ENCODE measurements around the gene ATP8B1. TPM values are rescaled to one million over a fixed set of nuclear protein-coding genes. Genes with fewer than 3 reads are reported as not detected.

ATP8B1 gene
- total and polyA plus RNA-seq, 8 donors, result 14.4 to 189 (median 53.3) TPM

GRCh38 chr18:57691363-57691762 is 111.8 kb downstream of the ATP8B1 start:
- Histone ChIP-seq H3K4me3 (no peak overlapping the region), H3K4me1 (peaks cover 0 to 41% (median 10%) of the 10 kb centered on the region in 4 donors), H3K27ac (peak overlapping the region in 4 of 5 donors; percentile 25 to 81 (median 55)), H3K27me3 (no peaks in the 10 kb centered on the region), H3K9me3 (no peaks in the 10 kb centered on the region), H3K36me3 (peaks cover 21 to 71% (median 69%) of the 10 kb centered on the region in 4 donors)
- TF ChIP-seq POLR2AphosphoS5 (IDR thresholded peaks at IDR 0.05) (peak in 1 of 3 donors; percentile 19), EP300 (IDR thresholded peaks at IDR 0.05) (no peak)
- WGBS, 5 donors, result 20 to 59% (median 35%) methylated on average over 3 of the region's 3 CpGs
- intact Hi-C loops (cut with DNase I; ENCODE audit: low total_unique reads), result no loop called here
- DNase-seq, result no peak

DNA sequence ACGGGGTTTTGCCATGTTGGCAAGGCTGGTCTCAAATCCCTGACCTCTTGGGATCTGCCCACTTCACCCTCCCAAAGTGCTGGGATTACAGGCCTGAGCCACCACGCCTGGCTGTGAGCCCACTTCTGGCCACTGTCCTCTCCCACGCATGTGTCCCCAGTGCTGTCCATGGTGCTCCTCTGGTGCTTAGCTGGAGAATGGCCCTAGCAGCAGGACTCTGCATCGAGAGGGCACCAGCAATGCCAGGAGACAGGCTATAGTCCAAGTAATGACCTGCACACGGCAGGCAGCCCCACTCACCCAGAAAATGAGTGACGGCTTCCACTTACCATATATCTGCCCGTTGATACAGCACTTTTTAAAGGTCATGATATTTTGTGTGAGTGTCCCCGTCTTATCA is 115.1 kb downstream of the ATP8B1 start:
- H3K4me1 ChIP-seq, result peaks cover 4 to 46% (median 20%) of the 10 kb centered on the region in 4 donors
- H3K27ac ChIP-seq, result no peak overlapping the region
- intact Hi-C loops (cut with DNase I; ENCODE audit: low total_unique reads), result no loop called here
- peaks cover 22 to 83% (median 78%) of the 10 kb centered on the region in 4 donors for H3K36me3 ChIP-seq
- H3K4me3 ChIP-seq, result no peak overlapping the region
- H3K9me3 ChIP-seq, result no peaks in the 10 kb centered on the region
- no peak for DNase-seq
- H3K27me3 ChIP-seq, result no peaks in the 10 kb centered on the region
- TF ChIP-seq POLR2AphosphoS5 (IDR thresholded peaks at IDR 0.05) (no peak), CTCF (IDR thresholded peaks at IDR 0.05) (no peak), POLR2A (IDR thresholded peaks at IDR 0.05) (no peak)
- WGBS, 5 donors, result 82 to 92% (median 87%) methylated on average over 6 to 8 of the region's 8 CpGs

GRCh38 chr18:57683470-57683869 is 119.6 kb downstream of the ATP8B1 start:
- Histone ChIP-seq H3K9me3 (no peaks in the 10 kb centered on the region), H3K4me1 (peaks cover 4 to 22% (median 10%) of the 10 kb centered on the region in 4 donors), H3K27ac (peak overlapping the region in 2 of 5 donors; percentile 28 to 31), H3K27me3 (no peaks in the 10 kb centered on the region), H3K36me3 (peaks cover 21 to 86% (median 83%) of the 10 kb centered on the region in 4 donors), H3K4me3 (no peak overlapping the region)
- intact Hi-C loops (cut with DNase I; ENCODE audit: low total_unique reads), result no loop called here
- TF ChIP-seq EP300 (IDR thresholded peaks at IDR 0.05) (no peak), CTCF (IDR thresholded peaks at IDR 0.05) (no peak), POLR2A (IDR thresholded peaks at IDR 0.05) (no peak), POLR2AphosphoS5 (IDR thresholded peaks at IDR 0.05) (no peak)
- no peak for DNase-seq

DNA sequence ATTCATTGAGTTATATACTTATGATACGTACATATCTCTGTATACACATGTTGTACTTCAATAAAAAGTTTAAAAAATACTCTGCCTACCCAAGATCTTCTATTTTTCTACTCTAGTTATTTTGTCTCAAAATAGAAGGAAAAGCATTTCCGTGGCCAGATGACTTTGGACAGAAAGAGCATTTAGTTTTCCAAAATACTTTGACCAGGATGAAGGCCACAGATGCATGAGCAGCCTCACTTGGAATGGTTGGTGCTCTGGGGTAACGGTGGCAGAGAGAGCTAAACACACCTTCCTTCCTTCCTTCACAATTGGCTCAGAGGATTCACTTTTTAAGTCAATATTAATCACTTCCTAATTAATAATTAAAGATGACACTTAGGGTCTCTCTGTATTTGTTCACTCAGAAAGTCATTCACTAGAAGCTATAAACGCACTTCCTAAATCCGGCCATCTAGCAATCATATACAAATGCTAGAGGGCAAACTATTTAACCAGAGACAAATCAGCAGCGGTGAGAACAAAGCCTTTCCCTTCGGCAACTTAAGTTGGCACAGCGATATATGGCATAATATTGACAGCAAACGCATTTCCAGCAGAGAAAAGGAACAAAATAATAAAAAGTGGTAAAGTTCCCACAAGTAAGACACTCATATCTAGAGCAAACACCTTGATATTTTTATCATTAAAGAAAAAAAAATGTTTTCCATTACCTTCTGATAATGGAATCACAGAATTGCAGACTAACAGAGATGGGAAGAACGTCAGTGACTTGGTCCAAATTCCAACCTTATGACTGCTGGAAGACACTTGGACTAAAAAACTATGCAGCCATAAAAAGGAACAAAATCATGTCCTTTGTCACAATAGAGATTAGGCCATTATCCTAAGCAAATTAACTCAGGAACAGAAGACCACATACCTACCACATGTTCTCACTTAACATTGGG is 125.6 kb downstream of the ATP8B1 start:
- no peak for TF ChIP-seq POLR2A (IDR thresholded peaks at IDR 0.05)
- TF ChIP-seq EP300 (IDR thresholded peaks at IDR 0.05), result no peak
- TF ChIP-seq CTCF (IDR thresholded peaks at IDR 0.05), result no peak
- TF ChIP-seq POLR2AphosphoS5 (IDR thresholded peaks at IDR 0.05), result no peak
- peaks cover 0 to 8% (median 4%) of the 10 kb centered on the region in 4 donors for H3K4me1 ChIP-seq
- intact Hi-C loops (cut with DNase I; ENCODE audit: low total_unique reads), result no loop called here
- peaks cover 8 to 73% (median 56%) of the 10 kb centered on the region in 4 donors for H3K36me3 ChIP-seq
- DNase-seq, result peak; percentile 35 to 45
- no peaks in the 10 kb centered on the region for H3K27me3 ChIP-seq
- H3K9me3 ChIP-seq, result peaks cover 0 to 5% (median 0%) of the 10 kb centered on the region in 4 donors
- peak overlapping the region in 3 of 5 donors; percentile 31 to 63 (median 48) for H3K27ac ChIP-seq
- H3K4me3 ChIP-seq, result no peak overlapping the region
- 39 to 65% (median 50%) methylated on average over 10 of the region's 10 CpGs for WGBS, 5 donors

Measured in stomach (tissue), 9 donors.